HS-27A (cell line): ENCODE measurements around the gene CD1B.
"Not testable (repeated sequence)": the region's sequence is repeated elsewhere in the genome, so short reads cannot be mapped to it uniquely, and the experiment has no call there.

Experiments used
- DNase-seq: peaks from one replicate; pipeline ENCODE4 v3.0.0-alpha.2; 2012; ENCODE audit warnings: low read depth, missing footprints

The CD1B gene

GRCh38 chr1:158328426-158328825, 2.9 kb downstream of the CD1B start:
- DNase-seq, result no peak

- DNase-seq, result no peak
Observed at GRCh38 chr1:158327481-158327880, 3.9 kb downstream of the CD1B start.

GRCh38 chr1:158324395-158324794, 6.9 kb downstream of the CD1B start:
- no peak for DNase-seq

DNA sequence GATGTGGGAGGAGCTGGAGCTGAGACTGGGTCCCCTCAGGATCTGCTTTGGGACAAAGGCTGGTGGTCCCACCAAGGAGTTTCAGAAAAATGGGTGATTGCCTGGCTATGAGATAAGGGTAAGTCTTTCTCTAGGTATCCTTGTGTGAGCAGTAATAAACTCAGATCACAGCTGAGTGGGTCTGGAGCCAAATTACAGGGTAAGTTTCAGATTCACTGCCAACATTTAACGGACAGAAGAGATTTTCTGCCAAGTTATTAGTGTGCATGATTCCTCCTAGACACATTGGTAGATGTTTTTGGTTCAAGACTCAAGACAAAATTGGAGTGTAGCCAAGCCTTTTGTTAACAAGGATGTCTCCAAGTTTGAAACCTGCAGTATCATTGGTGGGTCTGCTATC, 7.5 kb downstream of the CD1B start:
- no peak for DNase-seq

DNA sequence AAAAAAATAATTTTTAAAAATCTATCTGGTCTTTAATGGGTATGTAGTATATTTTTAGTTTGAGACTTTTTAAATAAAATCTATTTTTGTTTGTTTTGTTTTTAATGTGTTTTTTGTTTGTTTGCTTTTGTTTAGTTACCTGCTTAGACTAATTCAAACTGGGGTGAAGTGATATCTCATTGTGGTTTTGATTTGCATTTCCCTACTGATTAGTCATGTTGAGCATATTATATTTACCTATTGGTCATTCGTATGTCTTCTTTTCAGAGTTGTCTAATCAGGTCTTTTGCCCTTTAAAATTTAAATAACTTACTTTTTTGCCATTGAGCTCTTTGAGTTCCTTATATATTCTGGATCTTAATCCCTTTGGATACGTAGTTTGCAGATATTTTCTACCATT, 20.3 kb downstream of the CD1B start:
- DNase-seq, result no peak

GRCh38 chr1:158310623-158311022, 20.7 kb downstream of the CD1B start:
- DNase-seq, result no peak

DNA sequence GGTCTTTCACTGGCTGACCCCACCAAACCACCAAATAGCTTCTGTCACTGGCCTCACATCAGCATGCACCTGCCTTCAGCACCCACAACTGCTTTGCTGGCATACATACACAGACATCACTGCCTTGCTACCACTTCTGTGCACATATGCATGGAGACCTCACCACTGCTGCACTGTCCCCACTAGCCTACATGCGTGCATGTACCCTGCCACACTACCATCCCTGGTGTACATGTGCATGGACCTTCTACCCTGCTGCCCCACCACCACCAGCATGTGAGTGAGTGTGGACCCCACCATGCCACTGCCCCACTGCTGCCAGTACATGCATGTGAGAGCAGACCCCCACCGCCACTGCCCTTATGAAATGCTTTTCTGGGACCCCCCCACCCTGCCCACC, 35.5 kb downstream of the CD1B start:
- no peak for DNase-seq

- DNase-seq, result no peak
Observed at GRCh38 chr1:158290321-158290844, 40.9 kb downstream of the CD1B start.

DNA sequence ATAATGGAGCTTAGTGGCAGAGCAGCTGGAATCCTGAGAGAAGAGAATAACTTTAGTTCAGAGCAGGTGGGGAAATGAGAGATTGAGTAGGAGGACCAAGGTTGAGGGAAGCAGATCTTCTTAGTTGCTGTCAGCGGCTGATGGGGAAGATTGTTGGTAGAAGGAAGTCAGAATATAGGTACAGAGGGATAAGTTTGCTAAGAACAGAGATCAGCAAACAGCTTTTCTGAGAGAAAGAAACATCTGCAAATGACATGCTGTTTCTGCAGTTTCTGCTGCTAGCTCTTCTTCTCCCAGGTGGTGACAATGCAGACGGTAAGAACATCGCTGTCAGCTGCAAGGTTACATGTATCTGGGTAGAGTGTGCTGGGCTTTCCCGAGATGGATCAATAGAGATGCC, 41.5 kb downstream of the CD1B start, which contains the start of gene CD1C:
TSS of gene CD1C (plus strand) at position 113 of the 400 bp plus-strand sequence. CDS start at position 255, 142 bp downstream.
- no peak for DNase-seq

DNA sequence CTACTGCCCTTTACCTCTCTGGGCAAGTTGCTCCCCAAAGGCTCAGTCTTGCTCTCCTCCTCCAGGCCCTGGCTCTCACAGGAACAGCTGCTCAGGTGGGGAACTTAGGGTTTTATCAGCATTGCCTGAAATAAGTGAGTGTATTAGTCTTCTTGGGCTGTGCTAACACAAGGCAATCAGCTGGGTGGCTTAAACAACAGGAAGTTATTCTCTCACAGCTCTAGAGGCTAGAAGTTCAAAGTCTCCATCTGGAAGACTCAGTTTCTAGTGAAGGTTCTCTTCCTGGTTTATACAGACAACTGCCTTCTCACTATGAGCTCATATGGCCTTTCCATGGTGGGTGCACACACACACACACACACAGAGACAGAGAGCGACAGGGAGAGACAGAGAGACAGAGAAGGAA, 44.4 kb downstream of the CD1B start:
- no peak for DNase-seq

DNA sequence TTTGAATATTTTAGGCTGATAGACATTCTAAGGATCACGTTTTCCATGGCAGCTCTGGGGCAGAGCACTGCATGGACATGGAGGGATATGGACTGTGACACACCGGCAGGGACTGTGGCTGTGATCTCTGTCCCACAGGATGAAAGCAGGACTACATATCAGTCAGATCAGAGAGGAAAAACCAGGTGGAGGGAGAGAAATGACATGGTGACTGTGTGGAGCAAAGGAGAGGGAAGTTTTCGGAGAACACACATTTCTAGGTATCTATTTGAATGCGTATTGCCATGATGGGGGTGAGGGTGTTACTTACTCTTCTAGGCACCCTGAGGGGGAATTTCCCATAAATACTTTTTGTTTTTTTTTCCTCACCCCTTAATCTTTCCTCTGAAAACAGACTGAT, 44.8 kb downstream of the CD1B start:
- DNase-seq, result no peak

- no peak for DNase-seq
Observed at GRCh38 chr1:158285756-158286241, 45.5 kb downstream of the CD1B start.

GRCh38 chr1:158283965-158284364, 47.4 kb downstream of the CD1B start:
- no peak for DNase-seq

- not testable (repeated sequence) for DNase-seq
Observed at GRCh38 chr1:158282421-158282820, 48.9 kb downstream of the CD1B start.
